GM10248 (cell line): ENCODE data around the gene LIPK.
"Not testable (repeated sequence)": the region's sequence is repeated elsewhere in the genome, so short reads cannot be mapped to it uniquely, and the experiment has no call there.

Experiments used
- CTCF ChIA-PET: fragments of 300-600 bp; sonication (Branson Sonifier 250); formaldehyde crosslinking; extraction: SDS; loops from one replicate; lab custom pipeline; 2021; ENCODE audit warnings: antibody characterized with exemption; lab: Yijun Ruan, JAX
- POLR2A ChIA-PET: fragments of 350-650 bp; sonication (Branson Sonifier 250); formaldehyde crosslinking; extraction: SDS; loops from one replicate; lab custom pipeline; 2020; ENCODE audit warnings: antibody characterized with exemption; lab: Yijun Ruan, JAX
- DNase-seq: peaks from one replicate; pipeline ENCODE4 v3.0.0; 2012; ENCODE audit errors: extremely low spot score
- CTCF ChIP-seq: IDR thresholded peaks from 2 replicates; pipeline ENCODE4 v1.5.1; 2012; ENCODE audit warnings: mild to moderate bottlenecking, low read depth; ENCODE audit errors: extremely low read depth, missing control alignments, control extremely low read depth

The LIPK gene

DNA sequence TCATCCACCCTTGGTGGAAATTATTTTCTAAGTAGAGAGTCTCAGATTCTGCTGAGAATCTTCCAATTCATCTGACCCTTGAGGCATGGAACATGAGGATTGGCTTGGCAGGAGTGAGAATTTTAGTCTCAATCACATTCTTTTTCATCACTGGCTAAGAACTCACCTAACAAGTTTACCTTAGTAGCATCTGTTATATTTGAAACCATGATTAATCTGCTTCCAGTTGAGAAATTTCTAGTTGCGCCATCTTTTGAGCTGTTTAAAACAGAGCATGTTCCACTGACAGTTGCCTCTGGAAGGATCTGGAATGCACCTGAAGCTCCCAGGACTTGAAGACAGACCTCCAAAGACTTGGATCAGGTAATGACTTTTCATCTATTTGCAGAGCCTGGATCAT lies at the start of gene LIPK:
TSS of gene LIPK (plus strand) at position 292 of the 400 bp plus-strand sequence. CDS start 18,295 bp downstream, outside the sequence.
- DNase-seq: no peak
- CTCF ChIA-PET: interaction anchor here (0.7 to 1.4 kb wide), 5 partner anchors 9 to 142 kb away, joined by 3 to 5 read pairs (median 3); no protein-coding TSS in a partner anchor
- no peak for TF ChIP-seq CTCF
- POLR2A ChIA-PET: no interaction called here

DNA sequence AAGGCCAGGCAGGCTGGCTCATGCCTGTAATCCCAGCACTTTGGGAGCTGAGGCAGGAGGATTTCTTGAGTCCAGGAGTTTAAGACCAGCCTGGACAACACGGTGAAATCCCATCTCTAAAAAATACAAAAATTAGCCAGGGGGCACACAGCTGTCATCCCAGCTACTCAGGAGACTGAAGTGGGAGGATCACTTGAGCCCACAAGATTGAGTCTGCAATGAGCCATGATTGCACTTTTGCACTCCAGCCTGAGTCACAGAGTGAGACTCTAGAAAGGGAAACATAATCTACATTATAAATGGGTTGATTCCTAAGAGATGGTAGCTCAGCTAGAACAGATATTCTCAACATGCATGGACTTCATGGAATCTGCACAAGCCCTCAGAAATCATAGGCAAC lies 48.1 kb upstream of the LIPK start:
- ChIA-PET CTCF (no interaction called here), POLR2A (no interaction called here)
- DNase-seq: no peak
- no peak for TF ChIP-seq CTCF

DNA sequence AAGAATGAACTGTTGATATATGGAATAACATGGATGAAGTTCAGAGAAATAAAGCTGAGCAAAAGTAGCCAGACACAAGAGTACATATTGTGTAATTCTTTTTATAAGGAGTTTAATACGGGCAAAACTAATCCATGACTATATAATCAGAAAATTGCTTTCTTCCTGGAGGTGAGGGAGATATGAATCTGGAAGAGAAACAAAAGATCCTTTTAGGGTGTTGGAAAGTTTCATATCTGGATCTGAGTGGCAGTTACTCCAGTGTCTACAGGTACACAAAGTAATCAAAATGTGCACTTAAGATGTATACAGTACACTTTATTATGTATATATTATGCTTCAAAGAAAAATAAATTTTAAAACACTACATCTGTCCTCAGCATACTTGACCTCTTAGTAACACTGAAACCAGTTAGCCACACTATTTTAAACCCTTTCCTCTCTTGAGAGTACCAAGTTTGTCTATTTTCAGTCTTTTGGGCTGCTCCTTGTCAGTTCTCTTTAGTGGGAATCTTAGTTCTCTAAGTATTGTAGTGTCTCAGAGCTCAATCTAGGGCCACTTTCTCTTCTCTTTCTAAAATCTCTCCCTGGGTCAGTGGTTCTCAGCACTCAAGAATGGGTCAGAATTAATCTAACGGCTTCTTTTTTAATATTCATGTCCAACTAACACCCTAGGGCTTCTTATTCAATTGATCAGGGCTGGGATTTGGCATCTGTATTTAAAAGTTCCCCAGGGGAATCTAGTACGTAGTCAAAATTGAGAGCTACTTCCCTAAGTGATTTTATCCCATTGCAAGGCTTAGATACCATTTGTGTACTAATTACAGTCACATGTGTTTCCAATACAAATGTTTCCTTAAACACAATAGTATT lies 46.1 kb upstream of the LIPK start:
- TF ChIP-seq CTCF: no peak
- POLR2A ChIA-PET: no interaction called here
- no peak for DNase-seq

GRCh38 chr10:88660598-88660884 lies 45.5 kb upstream of the LIPK start:
- no peak for TF ChIP-seq CTCF
- ChIA-PET POLR2A (no interaction called here), CTCF (interaction anchor here (1.2 to 2.4 kb wide), 5 partner anchors 9 to 95 kb away, joined by 3 to 8 read pairs (median 4); no protein-coding TSS in a partner anchor)
- no peak for DNase-seq

More for the DNA sequence above, 46.1 kb upstream of the LIPK start:
- CTCF ChIA-PET: interaction anchor here (1.2 to 2.4 kb wide), 5 partner anchors 10 to 95 kb away, joined by 3 to 8 read pairs (median 4); no protein-coding TSS in a partner anchor

GRCh38 chr10:88661018-88661417 lies 45.0 kb upstream of the LIPK start:
- DNase-seq: no peak
- POLR2A ChIA-PET: no interaction called here
- no peak for TF ChIP-seq CTCF
- CTCF ChIA-PET: interaction anchor here (0.6 to 2.4 kb wide), 7 partner anchors 9 to 96 kb away, joined by 3 to 8 read pairs (median 3); no protein-coding TSS in a partner anchor

DNA sequence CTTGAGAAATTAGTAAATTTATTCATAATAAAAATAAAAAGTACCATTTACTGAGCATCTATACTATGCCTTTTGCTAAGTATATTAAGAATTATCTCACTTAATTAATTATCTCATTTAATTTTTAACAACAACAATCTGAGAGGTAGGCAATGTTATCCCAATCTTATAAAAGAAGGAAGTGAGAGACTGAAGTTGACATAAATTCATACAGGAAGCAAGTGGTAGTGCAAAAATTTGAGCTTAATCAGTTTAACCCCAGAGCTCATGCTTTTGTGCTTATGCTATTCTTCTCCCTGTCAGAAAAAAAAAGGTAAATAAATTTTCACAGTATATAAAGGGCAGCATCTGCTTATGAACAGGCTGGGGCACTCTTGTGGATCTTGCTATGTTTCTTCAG lies 44.5 kb upstream of the LIPK start:
- POLR2A ChIA-PET: no interaction called here
- no peak for TF ChIP-seq CTCF
- CTCF ChIA-PET: interaction anchor here (0.6 to 2.4 kb wide), 5 partner anchors 8 to 58 kb away, joined by 3 to 8 read pairs (median 3); no protein-coding TSS in a partner anchor
- no peak for DNase-seq

- POLR2A ChIA-PET, DNase-seq: not testable (repeated sequence)
- CTCF ChIA-PET: interaction anchor here (1.4 to 1.5 kb wide), 2 partner anchors 12 to 24 kb away, joined by 3 read pairs; no protein-coding TSS in a partner anchor
Measured at GRCh38 chr10:88663153-88663552, 42.9 kb upstream of the LIPK start.
